Osteoblast (primary cell): ENCODE measurements around the gene MARK3. TPM values are rescaled to one million over a fixed set of nuclear protein-coding genes. Genes with fewer than 3 reads are reported as not detected.
A peak's percentile ranks its signal among the peaks of the same experiment; 100 is the strongest.

ENCODE experiments used
- DNase-seq: peaks from one replicate; pipeline ENCODE4 v3.0.0; 2011; ENCODE audit warnings: low spot score, mixed read lengths; ENCODE audit not compliant: insufficient read length; ENCODE audit errors: missing footprints
- H2AFZ ChIP-seq: 2 replicates; pipeline ENCODE4 v1.6.0; 2011; ENCODE audit warnings: mild to moderate bottlenecking, low read length
- H3K27ac ChIP-seq: 2 replicates; pipeline ENCODE4 v1.5.1; 2011; ENCODE audit warnings: mild to moderate bottlenecking, low read depth, low read length, moderate library complexity
- H3K27me3 ChIP-seq: 2 replicates; pipeline ENCODE4 v1.6.0; 2012; ENCODE audit warnings: mild to moderate bottlenecking, control low read depth, inconsistent platforms, low read length, moderate library complexity; ENCODE audit not compliant: insufficient read depth
- H3K36me3 ChIP-seq: 2 replicates; pipeline ENCODE4 v1.5.1; 2011; ENCODE audit warnings: mild to moderate bottlenecking, low read length, control low read depth, moderate library complexity; ENCODE audit not compliant: insufficient read depth
- H3K4me1 ChIP-seq: 2 replicates; pipeline ENCODE4 v1.5.1; 2011; ENCODE audit warnings: mild to moderate bottlenecking, low read length, control low read depth, moderate library complexity; ENCODE audit not compliant: insufficient read depth
- H3K4me2 ChIP-seq: 2 replicates; pipeline ENCODE4 v1.6.0; 2011; ENCODE audit warnings: mild to moderate bottlenecking, low read length; ENCODE audit not compliant: insufficient read depth
- H3K4me3 ChIP-seq: fragments of 200-600 bp; sonication (generic); 3 replicates; pipeline ENCODE4 v1.5.1; 2012; ENCODE audit warnings: mild to moderate bottlenecking, low read length, inconsistent platforms; ENCODE audit not compliant: insufficient read depth
- H3K79me2 ChIP-seq: 2 replicates; pipeline ENCODE4 v1.6.0; 2012; ENCODE audit warnings: mild to moderate bottlenecking, low read length, control low read depth, inconsistent platforms; ENCODE audit not compliant: insufficient read depth
- H3K9me3 ChIP-seq: 2 replicates; pipeline ENCODE4 v1.5.1; 2011; ENCODE audit warnings: low read depth, low read length, control low read depth
- H4K20me1 ChIP-seq: 2 replicates; pipeline ENCODE4 v1.6.0; 2012; ENCODE audit warnings: mild to moderate bottlenecking, low read length, control low read depth; ENCODE audit not compliant: insufficient read depth
- CTCF ChIP-seq: IDR thresholded peaks from 2 replicates; pipeline ENCODE4 v1.5.1; 2011; ENCODE audit warnings: mild to moderate bottlenecking, low read depth, low read length, moderate library complexity; ENCODE audit errors: extremely low read depth
- total RNA-seq: library from RNA; depleted of rRNA; stranded (reverse); fragments of >200 nt; gene quantifications from 2 replicates; pipeline ENCODE4 v1.2.3, GENCODE V29; 2012

Gene MARK3
- total RNA-seq, 1 donor = 101 TPM

DNA sequence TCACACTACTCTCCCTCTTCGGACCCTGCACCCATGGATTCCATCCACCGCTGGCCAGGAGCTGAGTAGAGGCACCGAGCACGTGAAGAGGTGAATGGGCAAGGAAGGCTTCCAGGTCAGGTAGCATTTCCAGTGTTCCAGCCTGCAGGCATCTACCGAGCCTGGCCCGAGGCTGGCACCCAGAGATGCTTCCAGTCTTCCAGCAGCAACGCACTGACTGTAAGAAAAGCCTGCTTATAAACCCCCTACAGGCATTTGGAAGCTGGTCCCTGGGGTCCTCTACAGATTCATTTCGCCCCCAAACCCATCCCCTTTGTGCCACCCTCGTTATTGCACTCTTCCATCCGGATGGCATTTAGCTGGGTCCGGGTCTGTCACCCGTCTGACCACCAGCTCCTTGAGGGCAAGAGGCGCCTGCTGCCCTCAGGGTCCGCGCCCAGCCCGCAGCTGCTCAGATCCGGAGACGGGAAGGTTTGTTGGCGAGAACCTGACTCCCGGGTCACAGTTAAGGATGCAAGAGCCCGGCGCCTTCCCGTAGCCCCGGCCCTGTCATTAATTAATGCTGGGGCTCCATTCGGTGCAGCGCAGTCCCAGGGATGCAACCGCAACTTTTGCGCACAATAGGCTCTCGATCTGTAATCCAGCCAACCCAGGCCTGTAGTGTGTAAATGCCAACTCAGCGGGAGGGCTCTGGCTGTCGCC lies 614 bp upstream of the MARK3 start:
- Histone ChIP-seq H3K4me3 (peak overlapping the region; percentile 99), H3K9me3 (no peaks in the 10 kb centered on the region), H3K27me3 (no peaks in the 10 kb centered on the region), H3K27ac (peak overlapping the region; percentile 88), H3K79me2 (peaks cover 42% of the 10 kb centered on the region), H2AFZ (peak overlapping the region; percentile 90), H4K20me1 (peaks cover 36% of the 10 kb centered on the region), H3K4me1 (peaks cover 20% of the 10 kb centered on the region), H3K4me2 (peak overlapping the region; percentile 92), H3K36me3 (no peaks in the 10 kb centered on the region)
- DNase-seq = peak; percentile 43
- TF ChIP-seq CTCF = no peak

- peak overlapping the region; percentile 99 for H3K4me3 ChIP-seq
- H3K4me2 ChIP-seq = peak overlapping the region; percentile 98
- no peak for TF ChIP-seq CTCF
- no peaks in the 10 kb centered on the region for H3K27me3 ChIP-seq
- peaks cover 55% of the 10 kb centered on the region for H3K79me2 ChIP-seq
- H3K36me3 ChIP-seq = no peaks in the 10 kb centered on the region
- H2AFZ ChIP-seq = peak overlapping the region; percentile 28
- peak overlapping the region; percentile 88 for H3K27ac ChIP-seq
- H3K4me1 ChIP-seq = peaks cover 20% of the 10 kb centered on the region
- peaks cover 45% of the 10 kb centered on the region for H4K20me1 ChIP-seq
- no peaks in the 10 kb centered on the region for H3K9me3 ChIP-seq
- peak; percentile 44 for DNase-seq
These were observed 906 bp downstream of the MARK3 start for GRCh38 chr14:103385929-103386712.

- Histone ChIP-seq H3K27ac (peak overlapping the region; percentile 88), H3K27me3 (no peaks in the 10 kb centered on the region), H4K20me1 (peaks cover 51% of the 10 kb centered on the region), H3K79me2 (peaks cover 62% of the 10 kb centered on the region), H3K4me3 (peak overlapping the region; percentile 99), H3K36me3 (no peaks in the 10 kb centered on the region), H2AFZ (no peak overlapping the region), H3K4me2 (peak overlapping the region; percentile 98), H3K9me3 (no peaks in the 10 kb centered on the region), H3K4me1 (peaks cover 20% of the 10 kb centered on the region)
- TF ChIP-seq CTCF = no peak
- peak; percentile 76 for DNase-seq
These were observed 1.6 kb downstream of the MARK3 start for GRCh38 chr14:103386713-103387329.

DNA sequence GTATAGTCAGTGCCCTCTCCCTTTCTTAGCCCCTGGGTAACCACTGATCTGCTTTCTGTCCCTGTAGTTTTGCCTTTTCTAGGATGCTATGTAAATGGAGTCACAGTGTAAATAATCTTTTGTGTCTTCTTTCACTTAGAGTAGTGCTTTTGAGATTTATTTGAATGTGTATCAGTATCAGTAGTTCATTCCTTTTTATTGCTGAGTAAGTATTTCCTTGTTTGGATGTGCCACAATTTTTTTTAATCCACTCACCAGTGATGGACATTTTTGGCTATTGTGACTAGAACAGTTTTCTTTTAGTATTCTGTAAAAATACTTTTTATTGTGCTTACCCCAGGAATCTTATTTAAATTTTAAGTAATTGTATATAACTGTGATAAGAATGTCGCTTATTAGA lies 3.4 kb downstream of the MARK3 start:
- DNase-seq = no peak
- Histone ChIP-seq H4K20me1 (peaks cover 69% of the 10 kb centered on the region), H2AFZ (no peak overlapping the region), H3K4me3 (no peak overlapping the region), H3K27me3 (no peaks in the 10 kb centered on the region), H3K4me1 (peaks cover 20% of the 10 kb centered on the region), H3K4me2 (peak overlapping the region; percentile 98), H3K36me3 (no peaks in the 10 kb centered on the region), H3K27ac (no peak overlapping the region), H3K79me2 (peaks cover 80% of the 10 kb centered on the region), H3K9me3 (no peaks in the 10 kb centered on the region)
- no peak for TF ChIP-seq CTCF
